SK-N-SH treated with all-trans-retinoic acid at 6 μM for 48 hours (cell line): ENCODE results near the gene DNAI7.

Source experiments
- ARNTL ChIP-seq: fragments of 450-650 bp; formaldehyde crosslinking; IDR thresholded peaks from 2 replicates; pipeline ENCODE4 v1.5.0; 2020; ENCODE audit warnings: low read depth, mild to moderate bottlenecking, moderate library complexity, borderline replicate concordance
- BACH2 ChIP-seq: fragments of 250-450 bp; sonication (Bioruptor Pico); IDR thresholded peaks from 2 replicates; pipeline ENCODE4 v1.9.0; 2021; ENCODE audit warnings: mild to moderate bottlenecking, borderline replicate concordance
- CSRNP3 ChIP-seq: fragments of 250-450 bp; sonication (Bioruptor Pico); IDR thresholded peaks from 2 replicates; pipeline ENCODE4 v1.5.1; 2021; ENCODE audit warnings: mild to moderate bottlenecking, moderate library complexity
- ESRRG ChIP-seq: fragments of 250-450 bp; sonication (Bioruptor Pico); IDR thresholded peaks from 2 replicates; pipeline ENCODE4 v1.6.1; 2021; ENCODE audit warnings: mild to moderate bottlenecking
- GLIS3 ChIP-seq: fragments of 250-450 bp; sonication (Bioruptor Pico); IDR thresholded peaks from 2 replicates; pipeline ENCODE4 v1.5.0; 2020; ENCODE audit warnings: mild to moderate bottlenecking, moderate library complexity
- ISL1 ChIP-seq: fragments of 250-450 bp; sonication (Bioruptor Pico); IDR thresholded peaks from 2 replicates; pipeline ENCODE4 v2.1.2; 2022; ENCODE audit warnings: mild to moderate bottlenecking, moderate library complexity
- OSR1 ChIP-seq: fragments of 250-450 bp; sonication (Bioruptor Pico); IDR thresholded peaks from 2 replicates; pipeline ENCODE4 v1.8.0; 2022; ENCODE audit warnings: moderate library complexity, mild to moderate bottlenecking, inconsistent platforms
- PPARA ChIP-seq: fragments of 250-450 bp; sonication (Bioruptor Pico); IDR thresholded peaks from 2 replicates; pipeline ENCODE4 v1.5.0; 2020; ENCODE audit warnings: mild to moderate bottlenecking, borderline replicate concordance
- SNAI2 ChIP-seq: fragments of 250-450 bp; sonication (Bioruptor Pico); IDR thresholded peaks from 2 replicates; pipeline ENCODE4 v1.5.0; 2020; ENCODE audit warnings: mild to moderate bottlenecking, moderate library complexity
- TCF4 ChIP-seq: fragments of 250-450 bp; sonication (Bioruptor Pico); IDR thresholded peaks from 2 replicates; pipeline ENCODE4 v1.8.0; 2021; ENCODE audit warnings: mild to moderate bottlenecking, moderate library complexity, borderline replicate concordance
- TOX ChIP-seq: fragments of 250-450 bp; sonication (Bioruptor Pico); IDR thresholded peaks from 2 replicates; pipeline ENCODE4 v1.8.0; 2021; ENCODE audit warnings: mild to moderate bottlenecking, moderate library complexity, borderline replicate concordance
- TF ChIP-seq, protein P1 (sequence below): fragments of 250-450 bp; sonication (Bioruptor Pico); IDR thresholded peaks from 2 replicates; pipeline ENCODE4 v1.5.1; 2020; ENCODE audit warnings: low read depth, mild to moderate bottlenecking, moderate library complexity

- no peak for TF ChIP-seq SNAI2 (CRISPR knock-in tag)
- TF ChIP-seq PPARA (CRISPR knock-in tag), result no peak
- TF ChIP-seq, protein P1, sequence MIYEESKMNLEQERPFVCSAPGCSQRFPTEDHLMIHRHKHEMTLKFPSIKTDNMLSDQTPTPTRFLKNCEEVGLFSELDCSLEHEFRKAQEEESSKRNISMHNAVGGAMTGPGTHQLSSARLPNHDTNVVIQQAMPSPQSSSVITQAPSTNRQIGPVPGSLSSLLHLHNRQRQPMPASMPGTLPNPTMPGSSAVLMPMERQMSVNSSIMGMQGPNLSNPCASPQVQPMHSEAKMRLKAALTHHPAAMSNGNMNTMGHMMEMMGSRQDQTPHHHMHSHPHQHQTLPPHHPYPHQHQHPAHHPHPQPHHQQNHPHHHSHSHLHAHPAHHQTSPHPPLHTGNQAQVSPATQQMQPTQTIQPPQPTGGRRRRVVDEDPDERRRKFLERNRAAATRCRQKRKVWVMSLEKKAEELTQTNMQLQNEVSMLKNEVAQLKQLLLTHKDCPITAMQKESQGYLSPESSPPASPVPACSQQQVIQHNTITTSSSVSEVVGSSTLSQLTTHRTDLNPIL (CRISPR knock-in tag), result no peak
- TF ChIP-seq GLIS3 (CRISPR knock-in tag), result no peak
- no peak for TF ChIP-seq OSR1 (CRISPR knock-in tag)
- no peak for TF ChIP-seq ESRRG
- TF ChIP-seq ISL1 (CRISPR knock-in tag), result no peak
- no peak for TF ChIP-seq TCF4 (CRISPR knock-in tag)
- no peak for TF ChIP-seq BACH2
- no peak for TF ChIP-seq CSRNP3 (CRISPR knock-in tag)
- no peak for TF ChIP-seq ARNTL (CRISPR knock-in tag)
- no peak for TF ChIP-seq TOX
Observed at GRCh38 chr12:25113651-25114050, 81.3 kb downstream of the DNAI7 start.
